Measurements from ENCODE around the gene EPHB1.

Gene EPHB1

DNA sequence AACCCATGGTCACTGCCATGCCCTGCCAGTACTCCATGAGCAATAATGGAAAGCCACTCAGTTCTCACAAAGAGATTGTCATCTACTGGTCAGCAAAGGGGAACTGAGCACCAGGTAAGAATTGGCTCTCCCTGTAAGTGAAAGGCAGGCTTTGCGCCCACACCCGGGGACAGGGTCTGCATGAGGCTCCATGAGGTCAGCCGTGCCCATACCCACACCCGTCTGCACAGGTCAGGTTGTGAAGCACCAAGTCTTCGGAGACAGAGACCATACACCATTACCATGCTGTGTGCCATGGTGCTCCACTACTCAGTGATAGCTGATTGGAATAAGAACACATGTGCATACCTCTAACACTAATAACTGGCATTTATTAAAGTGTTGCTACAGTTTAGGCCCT is 322.9 kb downstream of the EPHB1 start:
- TF ChIP-seq ZFX (IDR thresholded peaks at IDR 0.05) (no peak), CTCF (conservative IDR thresholded peaks at IDR 0.05) (no peak)
- no peak overlapping the region for H3K27ac ChIP-seq

DNA sequence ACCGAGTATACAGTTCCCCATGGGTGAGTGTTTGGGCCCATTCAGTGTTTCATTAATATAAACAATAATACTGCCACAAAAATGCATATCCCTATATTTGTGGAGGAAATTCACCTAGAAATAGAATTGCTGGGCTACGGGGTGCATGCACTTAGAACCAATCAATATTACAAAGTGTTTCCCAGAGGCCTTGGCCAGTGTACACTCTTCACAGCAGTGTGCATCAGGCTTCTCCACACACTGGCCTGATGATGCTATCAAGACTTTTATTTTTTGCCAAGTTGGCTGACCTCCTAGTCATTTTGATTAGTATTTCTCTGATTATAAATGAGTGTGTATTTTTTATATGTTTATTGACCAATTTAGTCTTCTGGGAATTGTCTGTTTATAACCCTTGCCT is 323.7 kb downstream of the EPHB1 start:
- no peak overlapping the region for H3K27ac ChIP-seq
- TF ChIP-seq ZFX (IDR thresholded peaks at IDR 0.05) (no peak), CTCF (conservative IDR thresholded peaks at IDR 0.05) (no peak)

- no peak for TF ChIP-seq CTCF (conservative IDR thresholded peaks at IDR 0.05)
- no peak for TF ChIP-seq ZFX (IDR thresholded peaks at IDR 0.05)
- H3K27ac ChIP-seq = no peak overlapping the region
Observed at GRCh38 chr3:135125171-135125801, 330.2 kb downstream of the EPHB1 start.

GRCh38 chr3:135127946-135128470 is 332.9 kb downstream of the EPHB1 start:
- H3K27ac ChIP-seq = no peak overlapping the region
- TF ChIP-seq ZFX (IDR thresholded peaks at IDR 0.05) (no peak), CTCF (conservative IDR thresholded peaks at IDR 0.05) (no peak)

GRCh38 chr3:135128818-135129217 is 333.8 kb downstream of the EPHB1 start:
- H3K27ac ChIP-seq = no peak overlapping the region
- TF ChIP-seq ZFX (IDR thresholded peaks at IDR 0.05) (no peak), CTCF (conservative IDR thresholded peaks at IDR 0.05) (no peak)

DNA sequence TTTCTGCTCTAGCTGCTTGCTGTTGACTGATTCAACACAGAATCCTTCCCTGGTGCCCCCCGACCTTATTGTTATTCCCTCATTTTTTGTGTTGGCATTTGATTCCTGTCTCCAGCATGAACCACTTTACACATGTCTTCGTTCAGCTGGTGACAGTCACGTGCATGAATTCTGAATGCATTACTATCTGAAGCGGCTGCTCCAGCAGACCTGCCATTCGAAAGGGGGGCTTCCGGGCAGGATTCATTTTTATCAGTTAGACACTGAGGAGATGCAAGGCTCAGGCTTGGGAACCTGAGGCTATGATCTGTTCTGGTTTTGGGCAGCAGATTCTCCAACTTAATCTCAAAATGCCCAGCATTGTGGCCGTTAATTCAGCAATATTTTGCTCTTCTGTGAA is 336.2 kb downstream of the EPHB1 start:
- TF ChIP-seq CTCF (conservative IDR thresholded peaks at IDR 0.05) (no peak), ZFX (IDR thresholded peaks at IDR 0.05) (no peak)
- H3K27ac ChIP-seq = no peak overlapping the region

- H3K27ac ChIP-seq = no peak overlapping the region
- TF ChIP-seq CTCF (conservative IDR thresholded peaks at IDR 0.05) (no peak), ZFX (IDR thresholded peaks at IDR 0.05) (no peak)
Observed at GRCh38 chr3:135133905-135134683, 339.0 kb downstream of the EPHB1 start.

Measured in C4-2B (cell line).